GM12892 (cell line): ENCODE data around the gene PIK3AP1.
"Not testable (repeated sequence)": the region's sequence is repeated elsewhere in the genome, so short reads cannot be mapped to it uniquely, and the experiment has no call there.

Experiments used
- DNase-seq: peaks from one replicate; pipeline ENCODE4 v3.0.0; 2011; ENCODE audit not compliant: insufficient read length
- FAIRE-seq: peaks from 2 replicates; lab custom pipeline; 2011; peaks lifted over from hg19 to GRCh38; lab: Jason Lieb, UNC
- POLR2A ChIP-seq: IDR thresholded peaks from 2 replicates; pipeline ENCODE4 v1.6.1; 2011; ENCODE audit warnings: low read depth, low read length, control low read depth
- POLR2AphosphoS5 ChIP-seq: IDR thresholded peaks from 2 replicates; pipeline ENCODE4 v1.6.1; 2011; ENCODE audit warnings: low read depth, low read length, control low read depth
- TAF1 ChIP-seq: IDR thresholded peaks from 2 replicates; pipeline ENCODE4 v1.6.1; 2011; ENCODE audit warnings: low read depth, mild to moderate bottlenecking, control low read depth, low read length, borderline replicate concordance

Gene PIK3AP1

DNA sequence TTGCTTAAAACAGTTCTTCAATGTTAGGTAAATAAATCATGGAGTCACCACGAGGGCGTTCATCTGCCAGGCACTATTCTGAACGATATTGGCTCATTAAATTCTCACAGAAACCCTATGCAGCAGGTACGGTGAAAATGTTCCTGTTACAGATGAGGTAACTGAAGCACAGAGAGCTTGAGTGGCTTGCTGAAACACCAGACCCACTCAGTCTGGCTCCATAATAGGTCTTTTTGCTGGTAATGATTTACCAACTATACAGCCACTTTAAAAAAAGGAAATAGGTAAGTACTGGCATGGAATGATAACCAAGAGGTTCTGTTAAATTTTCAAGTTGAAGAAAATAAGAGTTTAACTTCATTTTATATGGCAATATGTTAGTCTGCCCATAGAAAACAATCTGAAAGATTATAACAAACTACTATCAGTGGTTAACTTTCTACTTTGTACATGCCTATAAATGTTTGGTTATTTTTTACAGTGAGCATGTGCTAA, 132.2 kb downstream of the PIK3AP1 start:
- no peak for DNase-seq
- TF ChIP-seq POLR2A, result no peak
- no peak for TF ChIP-seq POLR2AphosphoS5
- TF ChIP-seq TAF1, result no peak
- FAIRE-seq, result peak; percentile 24

DNA sequence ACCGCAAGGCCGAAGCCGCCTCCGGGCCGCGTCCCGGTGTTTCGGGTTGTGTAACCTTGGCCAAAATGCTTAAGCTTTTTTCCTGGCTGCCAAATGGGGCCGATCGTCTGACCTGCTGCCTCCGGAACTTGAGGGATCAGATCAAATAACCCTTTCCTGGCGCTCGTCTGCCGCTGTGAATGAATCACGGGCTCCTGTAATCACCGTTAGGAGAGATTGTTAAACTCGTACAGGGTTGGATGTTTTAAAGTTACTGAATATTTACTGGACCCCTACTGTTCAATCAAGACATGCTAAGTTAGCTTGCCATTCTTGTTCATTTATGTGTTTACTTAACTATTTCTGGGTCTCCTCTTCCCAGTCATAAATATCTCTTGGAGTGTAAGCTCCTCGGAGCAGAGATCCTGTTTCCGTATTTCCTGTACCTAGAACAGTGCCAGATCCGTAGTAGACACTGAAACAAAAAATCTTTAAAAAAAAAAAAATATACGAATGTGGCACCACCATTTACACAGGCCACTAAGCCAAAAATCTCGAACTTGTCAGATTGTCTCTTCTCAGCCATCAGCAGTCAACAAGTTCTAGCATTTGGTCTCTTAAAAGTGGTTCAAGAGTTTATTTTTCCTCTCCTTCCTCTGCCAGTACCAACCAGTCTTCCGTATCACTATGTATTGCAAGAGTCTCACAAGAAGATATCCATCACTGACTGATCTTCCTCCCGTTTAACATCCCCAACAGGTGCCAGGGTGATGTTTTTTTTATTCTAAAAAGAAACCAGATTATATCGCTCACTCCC, 132.9 kb downstream of the PIK3AP1 start:
- no peak for FAIRE-seq
- DNase-seq, result no peak
- TF ChIP-seq TAF1 (no peak), POLR2A (no peak), POLR2AphosphoS5 (no peak)

DNA sequence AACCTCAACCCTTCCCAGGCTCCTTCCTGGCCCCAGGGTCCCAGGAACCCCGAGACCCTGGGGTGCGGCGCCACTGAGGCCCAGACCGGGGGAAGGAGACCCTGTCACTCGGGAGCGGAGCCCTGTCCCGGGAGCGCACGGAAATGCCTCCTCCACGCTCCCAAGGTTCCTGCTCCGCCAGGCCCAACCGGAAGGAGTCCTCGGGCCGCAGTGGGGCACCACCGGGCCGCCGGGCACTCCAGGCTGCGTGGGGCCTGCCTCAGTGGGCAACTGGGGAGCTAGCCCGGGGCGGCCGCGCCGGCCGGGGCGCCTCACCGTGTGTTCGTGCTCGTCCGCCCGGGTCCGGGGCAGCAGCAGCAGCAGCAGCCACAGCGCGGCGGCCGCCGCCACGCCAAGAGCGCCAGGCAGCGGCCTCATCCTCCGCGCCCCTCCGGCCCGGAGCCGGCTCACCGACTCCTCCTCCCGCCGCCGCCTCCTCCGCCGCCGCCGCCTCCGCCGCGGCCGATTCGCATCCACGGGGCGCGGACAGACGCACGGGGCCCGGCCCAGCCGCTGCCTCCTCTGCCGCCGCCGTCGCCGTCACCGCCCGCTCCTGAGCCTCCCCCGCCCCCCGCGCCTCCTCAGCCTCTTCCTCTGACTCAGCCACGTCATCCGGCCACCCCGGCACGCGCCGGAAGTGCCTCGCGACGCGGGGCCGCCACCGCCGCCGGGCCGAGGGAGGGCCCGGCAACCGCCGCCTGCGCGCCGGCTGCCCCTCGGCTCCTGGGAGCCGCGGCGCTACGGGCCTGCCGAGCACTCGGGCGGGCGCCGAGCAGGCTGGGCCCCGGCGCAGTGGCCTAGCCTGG, 133.7 kb downstream of the PIK3AP1 start, which contains the start of gene TM9SF3:
TM9SF3 (minus strand) TSS at position 594 of the 845 bp plus-strand sequence; CDS start at position 417, 177 bp downstream.
- TF ChIP-seq TAF1 (no peak), POLR2AphosphoS5 (peak; percentile 48; the same call in 1 of the 2 replicates), POLR2A (peak; percentile 88; the same call in 1 of the 2 replicates)
- peak; percentile 75 for DNase-seq
- FAIRE-seq, result peak; percentile 98

DNA sequence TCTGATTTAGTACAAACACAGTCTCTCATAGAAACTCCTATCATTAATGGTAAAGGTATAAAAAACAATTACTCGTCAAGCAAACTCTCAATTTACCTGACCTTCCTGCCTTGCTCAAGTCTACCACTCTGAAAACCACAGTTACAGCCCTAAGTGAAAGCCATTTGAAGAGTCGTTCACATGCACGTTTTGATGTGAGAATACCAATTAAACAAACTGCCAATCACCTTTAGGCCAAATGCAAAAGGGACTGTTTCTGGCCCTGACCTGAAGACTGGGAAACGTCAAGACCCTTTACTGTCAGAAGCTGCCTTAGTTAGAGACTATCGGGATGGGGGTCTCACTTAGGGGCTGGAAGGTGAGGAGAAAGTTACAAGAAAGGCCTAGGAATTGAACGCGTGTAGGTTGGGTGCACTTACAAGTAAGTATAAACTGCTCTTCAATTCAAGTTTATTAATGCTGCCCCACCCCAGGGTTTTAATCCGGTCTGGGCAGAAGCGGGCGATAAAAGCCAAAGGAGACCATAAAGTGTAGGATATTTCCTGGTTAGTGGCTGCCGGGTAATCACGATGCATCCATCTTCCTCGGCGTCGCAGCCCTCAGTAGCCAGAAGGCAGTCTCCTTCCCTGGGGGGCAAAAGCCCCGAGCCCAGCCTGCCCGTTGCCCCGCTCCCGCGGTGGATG, 134.4 kb downstream of the PIK3AP1 start:
- FAIRE-seq (no peak), DNase-seq (no peak)
- TF ChIP-seq POLR2A (no peak), TAF1 (no peak), POLR2AphosphoS5 (no peak)

DNA sequence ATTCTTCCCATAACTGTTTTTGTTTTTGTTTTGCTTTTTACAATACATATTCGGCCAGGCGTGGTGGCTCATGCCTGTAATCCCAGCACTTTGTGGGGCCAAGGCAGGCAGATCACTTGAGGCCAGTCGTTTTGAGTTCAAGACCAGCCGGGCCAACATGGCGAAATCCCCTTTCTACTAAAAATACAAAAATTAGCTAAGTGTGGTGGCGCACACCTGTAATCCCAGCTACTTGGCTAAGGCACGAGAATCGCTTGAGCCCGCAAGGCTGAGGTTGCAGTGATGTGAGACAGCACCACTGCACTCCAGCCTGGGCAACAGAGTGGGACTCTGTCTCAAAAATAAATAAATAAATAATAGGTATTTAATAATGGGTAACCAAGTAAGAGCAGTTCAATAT, 135.8 kb downstream of the PIK3AP1 start:
- no peak for FAIRE-seq
- TF ChIP-seq POLR2A, result no peak
- TF ChIP-seq POLR2AphosphoS5, result no peak
- TF ChIP-seq TAF1, result no peak
- no peak for DNase-seq

DNA sequence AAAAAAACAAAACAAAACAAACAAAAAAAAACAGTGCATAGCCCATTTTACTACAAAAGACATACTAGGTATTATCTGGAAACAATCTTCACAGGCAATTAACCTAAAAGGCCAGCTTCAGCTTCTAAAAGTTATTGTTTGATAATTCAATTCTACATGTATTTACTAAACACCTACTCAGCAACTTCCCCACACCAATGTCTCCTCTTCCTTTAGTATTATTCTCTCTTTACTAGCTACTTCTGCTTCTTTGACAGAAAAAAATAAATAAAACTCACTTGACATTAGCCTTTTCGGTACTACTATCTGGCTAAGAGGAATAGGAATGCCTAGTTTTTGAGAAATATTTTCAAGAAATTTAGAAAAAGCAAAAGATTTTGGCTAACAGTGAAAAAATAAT, 136.3 kb downstream of the PIK3AP1 start:
- no peak for TF ChIP-seq POLR2AphosphoS5
- TF ChIP-seq POLR2A, result no peak
- TF ChIP-seq TAF1, result no peak
- DNase-seq, result no peak
- no peak for FAIRE-seq

DNA sequence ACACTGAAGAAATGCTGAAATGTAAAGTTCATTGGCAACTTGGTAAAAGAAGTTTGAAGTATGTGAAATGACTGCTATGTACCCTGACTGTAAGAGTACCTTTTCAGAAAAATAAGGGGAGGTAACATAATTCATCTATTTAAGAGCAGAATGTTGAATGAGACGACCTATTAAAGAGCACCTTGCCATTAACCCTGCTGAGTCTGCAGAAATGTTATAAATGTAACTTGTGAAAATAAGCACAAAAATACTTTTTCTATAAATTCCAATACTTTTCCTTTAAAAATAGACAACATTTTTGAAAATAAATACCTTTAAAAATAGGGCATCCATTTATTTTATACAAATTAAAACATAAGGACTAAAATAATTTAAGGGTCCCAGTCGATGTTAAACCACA, 141.2 kb downstream of the PIK3AP1 start:
- FAIRE-seq (no peak), DNase-seq (no peak)
- TF ChIP-seq POLR2A (no peak), POLR2AphosphoS5 (no peak), TAF1 (no peak)

DNA sequence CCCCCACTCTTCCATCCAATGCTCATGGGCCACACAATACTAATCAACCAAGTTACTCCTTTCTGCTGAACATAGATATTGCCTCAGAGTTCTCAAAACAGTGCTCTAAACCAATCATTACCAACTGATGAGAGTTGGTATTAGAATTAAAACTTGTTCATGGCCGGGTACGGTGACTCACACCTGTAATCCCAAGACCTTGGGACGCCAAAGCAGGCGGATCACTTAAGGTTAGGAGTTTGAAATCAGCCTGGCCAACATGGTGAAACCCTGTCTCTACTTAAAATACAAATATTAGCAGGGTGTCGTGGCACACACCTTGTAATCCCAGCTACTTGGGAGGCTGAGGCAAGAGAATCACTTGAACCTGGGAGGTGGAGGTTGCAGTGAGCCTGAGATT, 141.7 kb downstream of the PIK3AP1 start:
- TF ChIP-seq TAF1 (no peak), POLR2A (no peak), POLR2AphosphoS5 (no peak)
- DNase-seq (no peak), FAIRE-seq (no peak)

DNA sequence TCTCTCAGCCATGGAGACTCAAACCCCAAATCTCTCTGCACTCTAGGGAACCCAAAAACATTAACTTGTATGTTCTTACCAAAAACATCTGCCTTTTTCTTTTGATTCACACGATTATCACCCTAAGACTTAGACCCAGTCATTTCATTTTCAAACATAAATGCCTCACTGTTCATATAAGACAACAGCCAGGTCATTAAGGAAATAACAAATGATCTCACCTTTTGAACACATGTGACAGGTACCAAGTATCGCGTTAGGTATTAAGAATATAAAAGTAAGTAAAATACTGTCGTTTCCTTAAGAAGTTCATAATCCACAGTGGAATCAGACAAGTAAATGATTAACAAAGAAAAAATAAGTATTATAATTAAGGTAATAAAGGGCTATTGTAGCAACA, 142.3 kb downstream of the PIK3AP1 start:
- TF ChIP-seq TAF1 (no peak), POLR2AphosphoS5 (no peak), POLR2A (no peak)
- DNase-seq, result no peak
- no peak for FAIRE-seq

DNA sequence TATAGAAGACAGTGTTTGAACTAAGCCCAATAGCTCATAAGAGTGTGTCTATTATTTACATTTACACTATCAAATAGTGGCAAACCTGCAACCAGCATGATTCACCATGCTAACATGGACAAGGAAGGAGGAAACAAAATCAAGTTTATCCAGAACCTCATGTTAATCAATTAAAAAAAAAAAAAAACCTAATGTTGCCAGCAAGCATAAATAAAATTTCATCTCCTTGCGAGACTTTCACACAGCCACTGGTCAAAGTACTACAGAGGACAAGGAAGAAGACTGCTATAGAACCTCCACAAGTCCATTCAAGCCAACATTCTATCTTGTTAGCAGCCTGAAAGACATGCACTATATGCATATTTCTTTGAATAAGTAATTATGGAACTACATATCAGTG, 143.2 kb downstream of the PIK3AP1 start:
- FAIRE-seq (no peak), DNase-seq (no peak)
- TF ChIP-seq POLR2AphosphoS5, result no peak
- TF ChIP-seq POLR2A, result no peak
- TF ChIP-seq TAF1, result no peak

DNA sequence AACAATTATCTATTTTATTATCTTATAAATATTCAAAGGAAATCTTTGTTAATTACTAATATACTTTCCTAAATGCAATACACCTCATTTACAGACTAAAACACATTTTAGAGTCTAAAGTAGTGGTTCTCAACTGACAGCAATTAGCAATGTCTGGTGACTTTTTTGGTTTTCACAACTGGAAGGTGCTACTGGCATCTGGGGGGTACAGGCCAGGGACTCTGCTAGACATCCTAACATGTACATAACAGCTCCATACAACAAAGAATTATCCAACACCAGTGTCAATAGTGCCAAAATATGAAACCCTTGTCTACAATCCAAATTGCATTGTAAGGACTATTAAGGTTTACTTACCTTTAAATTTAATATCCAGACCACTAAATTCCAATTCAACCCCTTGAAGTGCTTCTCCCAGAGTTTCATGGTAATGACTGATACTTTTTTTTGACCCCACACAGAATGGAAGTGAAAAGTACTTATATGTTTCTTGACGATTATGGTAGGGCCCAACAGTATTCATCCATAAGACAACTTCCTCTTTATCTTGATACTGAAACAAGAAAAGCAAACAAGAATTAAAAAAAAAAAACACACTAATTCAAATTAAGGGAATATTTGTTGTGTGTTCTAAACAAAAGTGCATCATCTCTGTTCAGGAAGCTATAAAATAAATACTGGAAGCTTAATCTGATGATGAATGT, 143.9 kb downstream of the PIK3AP1 start:
- no peak for TF ChIP-seq POLR2AphosphoS5
- no peak for TF ChIP-seq POLR2A
- TF ChIP-seq TAF1, result no peak
- no peak for DNase-seq
- FAIRE-seq, result peak; percentile 56

DNA sequence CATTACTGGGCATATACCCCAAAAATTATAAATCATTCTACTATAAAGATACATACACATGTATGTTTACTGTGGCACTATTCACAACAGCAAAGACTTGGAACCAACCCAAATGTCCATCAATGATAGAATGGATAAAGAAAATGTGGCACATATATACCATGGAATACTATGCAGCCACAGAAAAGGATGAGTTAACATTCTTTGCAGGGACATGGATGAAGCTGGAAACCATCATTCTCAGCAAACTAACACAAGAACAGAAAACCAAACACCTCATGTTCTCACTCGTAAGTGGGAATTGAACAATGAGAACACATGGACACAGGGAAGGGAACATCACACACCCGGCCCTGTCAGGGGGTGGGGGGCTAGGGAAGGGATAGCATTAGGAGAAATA, 145.8 kb downstream of the PIK3AP1 start:
- DNase-seq, FAIRE-seq: not testable (repeated sequence)
